GM19239 (cell line): ENCODE measurements around the gene C1orf105.

Source experiments
- DNase-seq: peaks from one replicate; pipeline ENCODE4 v3.0.0; 2011; ENCODE audit warnings: low spot score; ENCODE audit not compliant: insufficient read length
- FAIRE-seq: peaks from 2 replicates; lab custom pipeline; 2011; peaks lifted over from hg19 to GRCh38; lab: Jason Lieb, UNC

The C1orf105 gene

DNA sequence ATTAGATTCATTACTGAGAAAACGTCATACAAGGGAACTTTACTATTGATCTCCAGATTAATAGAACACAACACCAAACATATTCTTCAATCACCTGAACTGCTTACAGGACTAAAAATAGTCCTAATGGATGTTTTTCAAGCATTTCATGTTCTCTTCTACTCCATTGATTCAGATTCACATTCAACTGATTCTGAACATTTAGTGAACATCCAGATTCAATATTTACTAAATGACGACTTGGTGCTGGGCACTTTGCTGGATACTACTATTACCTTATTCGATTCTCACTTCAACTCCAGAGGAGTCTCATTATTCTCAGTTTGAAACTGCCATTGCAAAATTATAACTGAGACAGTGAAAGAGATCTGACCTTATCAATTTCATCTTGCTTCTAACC lies 93.6 kb downstream of the C1orf105 start:
- no peak for DNase-seq
- FAIRE-seq, result no peak

DNA sequence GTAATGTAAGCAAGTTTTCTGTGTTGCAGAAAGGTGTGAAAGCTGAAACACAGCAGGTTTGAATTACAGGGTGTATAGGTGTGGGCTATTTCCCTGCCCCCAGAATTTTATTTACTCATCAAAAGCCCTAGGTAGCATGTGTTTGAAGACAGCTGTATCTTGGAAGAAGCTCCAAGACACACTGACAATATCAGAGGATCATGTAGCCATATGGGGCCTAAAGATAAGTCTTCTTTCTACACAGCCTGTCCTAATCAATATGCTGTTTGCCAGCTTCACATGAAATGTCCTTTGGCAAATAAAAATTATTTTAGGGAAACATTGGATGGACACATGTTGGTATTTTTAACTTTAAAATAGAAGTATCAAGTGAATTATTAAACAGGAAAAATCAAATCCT lies 95.0 kb downstream of the C1orf105 start:
- DNase-seq (no peak), FAIRE-seq (no peak)

GRCh38 chr1:172515927-172516326 lies 95.4 kb downstream of the C1orf105 start:
- FAIRE-seq (no peak), DNase-seq (no peak)

- FAIRE-seq (no peak), DNase-seq (no peak)
Measured at GRCh38 chr1:172517081-172517480, 96.6 kb downstream of the C1orf105 start.

- FAIRE-seq (no peak), DNase-seq (no peak)
Measured at GRCh38 chr1:172517545-172517944, 97.1 kb downstream of the C1orf105 start.
